Measurements from ENCODE around the gene CAMK2B.

The CAMK2B gene

GRCh38 chr7:44256459-44256858 is 68.9 kb downstream of the CAMK2B start:
- no peak for DNase-seq (ENCODE audit: low read depth)

- no peak for DNase-seq (ENCODE audit: low read depth)
These were observed 73.5 kb downstream of the CAMK2B start for GRCh38 chr7:44251881-44252280.

- DNase-seq (ENCODE audit: low read depth), result no peak
These were observed 74.1 kb downstream of the CAMK2B start for GRCh38 chr7:44251269-44251668.

- DNase-seq (ENCODE audit: low read depth), result no peak
These were observed 75.7 kb downstream of the CAMK2B start for GRCh38 chr7:44249639-44250234.

- DNase-seq (ENCODE audit: low read depth), result no peak
These were observed 77.3 kb downstream of the CAMK2B start for GRCh38 chr7:44247868-44248651.

GRCh38 chr7:44246396-44247113 is 78.8 kb downstream of the CAMK2B start:
- no peak for DNase-seq (ENCODE audit: low read depth)

- DNase-seq (ENCODE audit: low read depth), result no peak
These were observed 81.1 kb downstream of the CAMK2B start for GRCh38 chr7:44244282-44244681.

- DNase-seq (ENCODE audit: low read depth), result no peak
These were observed 83.3 kb downstream of the CAMK2B start for GRCh38 chr7:44242091-44242490.

GRCh38 chr7:44240983-44241510 is 84.3 kb downstream of the CAMK2B start:
- DNase-seq (ENCODE audit: low read depth), result peak; percentile 29

- DNase-seq (ENCODE audit: low read depth), result no peak
These were observed 85.0 kb downstream of the CAMK2B start for GRCh38 chr7:44240376-44240775.

- no peak for DNase-seq (ENCODE audit: low read depth)
These were observed 86.0 kb downstream of the CAMK2B start for GRCh38 chr7:44239361-44239760.

- DNase-seq (ENCODE audit: low read depth), result no peak
These were observed 87.2 kb downstream of the CAMK2B start for GRCh38 chr7:44238116-44238695.

- DNase-seq (ENCODE audit: low read depth), result no peak
These were observed 87.7 kb downstream of the CAMK2B start for GRCh38 chr7:44237696-44238095.

- no peak for DNase-seq (ENCODE audit: low read depth)
These were observed 89.1 kb downstream of the CAMK2B start for GRCh38 chr7:44236333-44236728.

GRCh38 chr7:44235582-44236332 is 89.6 kb downstream of the CAMK2B start:
- no peak for DNase-seq (ENCODE audit: low read depth)

GRCh38 chr7:44235066-44235465 is 90.3 kb downstream of the CAMK2B start:
- DNase-seq (ENCODE audit: low read depth), result no peak

- no peak for DNase-seq (ENCODE audit: low read depth)
These were observed 92.3 kb downstream of the CAMK2B start for GRCh38 chr7:44232901-44233715.

- DNase-seq (ENCODE audit: low read depth), result no peak
These were observed 93.0 kb downstream of the CAMK2B start for GRCh38 chr7:44232396-44232795.

- DNase-seq (ENCODE audit: low read depth), result no peak
These were observed 94.3 kb downstream of the CAMK2B start for GRCh38 chr7:44231088-44231487.

GRCh38 chr7:44230286-44230685 is 95.1 kb downstream of the CAMK2B start:
- no peak for DNase-seq (ENCODE audit: low read depth)

- no peak for DNase-seq (ENCODE audit: low read depth)
These were observed 95.8 kb downstream of the CAMK2B start for GRCh38 chr7:44229546-44230105.

All from activated T-cell treated with anti-CD3 and anti-CD28 coated beads for 1 hour (primary cell).